GM21360 (cell line): ENCODE measurements around the gene KRTAP20-4.

Experiments used
- ATAC-seq: cut with Tn5 transposase; IDR thresholded peaks from one replicate; pipeline ENCODE4 v1.9.1; 2021; ENCODE audit warnings: mild to moderate bottlenecking, moderate library complexity; ENCODE audit not compliant: unreplicated experiment

KRTAP20-4 gene

DNA sequence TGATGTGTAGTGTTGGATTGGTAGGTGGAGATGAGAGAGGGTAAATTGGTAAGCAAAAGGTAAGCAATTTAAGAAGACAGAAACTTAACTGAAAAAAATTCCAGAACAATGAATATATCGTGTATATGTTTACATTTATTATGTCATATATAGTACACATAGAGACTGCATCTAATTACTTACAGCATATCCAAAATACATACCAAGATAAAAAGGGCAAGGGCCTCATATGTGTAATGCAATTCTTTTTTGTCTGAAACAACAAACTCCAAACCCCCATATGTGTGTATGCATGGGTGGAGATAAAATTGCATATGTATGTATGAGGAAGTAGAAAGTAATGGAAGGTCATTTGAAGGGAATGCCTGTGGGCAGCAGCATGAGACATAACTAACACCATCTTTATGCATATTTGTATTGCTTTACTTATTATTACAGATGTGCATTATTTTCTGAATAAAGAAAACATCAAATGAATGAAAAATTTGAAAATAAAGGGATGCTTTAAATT, 26.5 kb downstream of the KRTAP20-4 start:
- no peak for ATAC-seq

DNA sequence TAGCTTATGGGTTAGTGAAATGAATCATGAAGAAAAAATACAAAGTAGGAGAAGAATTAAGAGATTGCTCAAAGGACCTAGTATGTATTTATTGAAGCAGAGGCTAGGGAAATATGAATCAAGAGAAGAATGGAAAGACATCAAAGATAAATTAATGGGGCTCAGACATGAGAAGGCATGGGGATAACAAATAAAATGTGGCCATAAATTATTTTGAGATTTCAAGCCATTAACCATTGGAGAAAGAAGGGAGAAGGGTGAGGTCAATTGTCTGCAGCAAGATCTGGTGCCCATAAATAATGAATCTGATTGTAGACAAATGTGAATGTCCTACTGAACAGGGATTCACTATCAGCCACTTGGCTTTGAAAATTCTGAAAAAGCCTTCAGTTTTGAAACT, 32.5 kb downstream of the KRTAP20-4 start:
- no peak for ATAC-seq

DNA sequence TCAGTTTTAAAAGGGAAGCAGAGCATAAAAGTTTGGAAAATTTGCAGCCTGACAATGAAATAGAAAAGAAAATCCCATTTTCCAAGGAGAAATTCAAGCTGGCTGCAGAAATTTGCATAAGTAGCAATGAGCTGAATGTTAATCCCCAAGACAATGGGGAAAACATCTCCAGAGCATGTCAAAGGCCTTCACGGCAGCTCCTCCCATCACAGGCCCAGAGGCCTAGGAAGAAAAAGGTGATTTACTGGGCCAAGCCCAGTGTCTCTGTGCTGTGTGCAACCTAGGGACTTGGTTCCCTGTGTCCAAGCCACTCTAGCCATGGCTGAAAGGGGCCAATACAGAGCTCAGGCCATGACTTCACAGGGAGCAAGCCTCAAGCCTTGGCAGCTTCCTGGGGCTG, 48.3 kb downstream of the KRTAP20-4 start:
- ATAC-seq, result no peak
